ENCODE results near the gene GOLGA6L9.
"Not testable (repeated sequence)": the region's sequence is repeated elsewhere in the genome, so short reads cannot be mapped to it uniquely, and the experiment has no call there.

GOLGA6L9 gene

DNA sequence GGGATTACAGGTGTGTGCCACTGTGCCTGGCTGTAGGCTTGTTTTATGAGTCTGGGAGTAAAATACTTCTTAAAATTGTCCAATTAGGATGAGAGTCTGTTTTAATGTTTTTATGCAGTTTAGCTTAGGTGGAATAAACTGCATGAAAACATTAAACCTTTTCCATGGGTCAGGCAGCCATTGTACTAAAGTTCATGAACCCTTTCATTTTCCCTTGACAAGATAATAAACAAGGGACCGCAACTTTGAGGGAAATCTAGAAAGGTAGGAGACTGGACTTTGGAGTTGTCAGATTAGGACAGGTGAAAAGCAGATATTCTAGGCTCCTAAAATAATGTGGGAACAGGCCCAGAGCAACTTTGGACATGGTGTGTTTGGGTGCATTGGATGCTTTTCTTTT, 27.3 kb upstream of the GOLGA6L9 start:
- H3K4me3 ChIP-seq (ENCODE audit: low read depth, low read length); H3K27me3 ChIP-seq (ENCODE audit: control insufficient read depth, insufficient read depth, low read length); H3K9me3 ChIP-seq (ENCODE audit: control insufficient read depth, insufficient read depth, low read depth, low read length); H3K27ac ChIP-seq (ENCODE audit: low read depth, low read length); H3K9ac ChIP-seq (ENCODE audit: low read length): not testable (repeated sequence)
- Histone ChIP-seq H3K36me3 (ENCODE audit: control insufficient read depth, insufficient read depth, low read length) (peaks cover 10% of the 10 kb centered on the region), H3K4me1 (ENCODE audit: control insufficient read depth, insufficient read depth, low read length) (peaks cover 11% of the 10 kb centered on the region)

DNA sequence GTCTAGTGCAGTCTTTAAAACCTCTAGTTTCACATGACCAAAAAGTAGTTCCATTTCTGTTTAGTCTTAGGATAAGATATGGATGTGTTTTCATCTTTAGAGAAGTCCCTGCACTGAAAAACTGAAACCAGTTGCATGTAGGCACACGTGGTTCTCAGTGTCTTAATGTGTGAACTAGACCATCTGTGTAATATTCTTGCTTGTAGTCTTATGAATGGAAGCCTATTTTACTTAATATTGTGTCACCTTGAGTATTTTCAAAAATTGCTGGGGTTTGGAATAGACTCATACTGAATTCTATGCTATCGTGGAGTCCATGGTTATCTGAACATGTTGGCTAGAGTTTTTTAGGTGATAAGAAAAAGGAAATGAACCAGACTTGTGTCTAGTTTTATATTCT, 23.4 kb upstream of the GOLGA6L9 start:
- not testable (repeated sequence) for H3K27ac ChIP-seq (ENCODE audit: low read depth, low read length); H3K4me3 ChIP-seq (ENCODE audit: low read depth, low read length); H3K9me3 ChIP-seq (ENCODE audit: control insufficient read depth, insufficient read depth, low read depth, low read length); H3K27me3 ChIP-seq (ENCODE audit: control insufficient read depth, insufficient read depth, low read length); H3K9ac ChIP-seq (ENCODE audit: low read length); H3K4me1 ChIP-seq (ENCODE audit: control insufficient read depth, insufficient read depth, low read length)
- peaks cover 10% of the 10 kb centered on the region for H3K36me3 ChIP-seq (ENCODE audit: control insufficient read depth, insufficient read depth, low read length)

DNA sequence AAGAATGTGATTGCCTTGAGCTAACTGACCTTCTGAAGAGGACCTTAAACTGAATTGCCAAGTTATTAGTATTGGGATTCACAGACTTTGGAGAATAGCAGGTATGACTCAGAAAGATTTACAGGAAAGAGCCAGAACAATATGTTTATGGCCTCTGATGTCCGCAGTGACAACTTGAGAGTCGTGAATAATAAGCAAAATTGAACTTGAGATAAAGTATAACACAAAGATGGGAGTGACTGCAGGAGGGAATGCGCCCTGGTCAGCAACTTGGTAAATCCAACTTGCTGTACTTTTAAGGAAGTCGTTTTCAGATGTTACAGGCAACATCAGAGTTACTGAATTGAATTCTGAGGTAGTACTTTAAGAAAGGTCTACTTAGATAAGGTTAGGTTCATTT, 19.3 kb upstream of the GOLGA6L9 start:
- not testable (repeated sequence) for H3K9me3 ChIP-seq (ENCODE audit: control insufficient read depth, insufficient read depth, low read depth, low read length); H3K9ac ChIP-seq (ENCODE audit: low read length); H3K36me3 ChIP-seq (ENCODE audit: control insufficient read depth, insufficient read depth, low read length); H3K27ac ChIP-seq (ENCODE audit: low read depth, low read length); H3K4me1 ChIP-seq (ENCODE audit: control insufficient read depth, insufficient read depth, low read length); H3K4me3 ChIP-seq (ENCODE audit: low read depth, low read length); H3K27me3 ChIP-seq (ENCODE audit: control insufficient read depth, insufficient read depth, low read length)

DNA sequence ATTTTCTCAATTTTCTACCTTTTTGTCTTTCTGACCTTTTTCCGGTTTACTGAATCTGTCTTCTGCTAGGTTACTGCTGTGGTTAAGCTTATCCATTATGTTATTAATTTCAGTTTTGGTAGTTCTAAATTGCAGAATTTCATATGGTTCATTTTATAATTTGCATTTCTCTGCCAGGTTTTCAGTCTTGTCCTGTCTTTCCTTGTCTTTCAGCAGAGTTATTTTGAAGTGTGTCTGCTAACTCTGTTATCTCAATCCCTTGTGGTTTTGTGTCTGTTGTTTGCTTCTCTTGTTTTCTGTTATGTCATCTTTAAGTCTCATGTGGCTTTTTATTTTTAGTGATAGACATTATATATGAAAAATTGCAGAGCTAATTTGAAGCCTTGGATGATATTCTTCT, 18.0 kb upstream of the GOLGA6L9 start:
- not testable (repeated sequence) for H3K27ac ChIP-seq (ENCODE audit: low read depth, low read length); H3K4me1 ChIP-seq (ENCODE audit: control insufficient read depth, insufficient read depth, low read length); H3K27me3 ChIP-seq (ENCODE audit: control insufficient read depth, insufficient read depth, low read length); H3K9me3 ChIP-seq (ENCODE audit: control insufficient read depth, insufficient read depth, low read depth, low read length); H3K9ac ChIP-seq (ENCODE audit: low read length); H3K36me3 ChIP-seq (ENCODE audit: control insufficient read depth, insufficient read depth, low read length); H3K4me3 ChIP-seq (ENCODE audit: low read depth, low read length)

DNA sequence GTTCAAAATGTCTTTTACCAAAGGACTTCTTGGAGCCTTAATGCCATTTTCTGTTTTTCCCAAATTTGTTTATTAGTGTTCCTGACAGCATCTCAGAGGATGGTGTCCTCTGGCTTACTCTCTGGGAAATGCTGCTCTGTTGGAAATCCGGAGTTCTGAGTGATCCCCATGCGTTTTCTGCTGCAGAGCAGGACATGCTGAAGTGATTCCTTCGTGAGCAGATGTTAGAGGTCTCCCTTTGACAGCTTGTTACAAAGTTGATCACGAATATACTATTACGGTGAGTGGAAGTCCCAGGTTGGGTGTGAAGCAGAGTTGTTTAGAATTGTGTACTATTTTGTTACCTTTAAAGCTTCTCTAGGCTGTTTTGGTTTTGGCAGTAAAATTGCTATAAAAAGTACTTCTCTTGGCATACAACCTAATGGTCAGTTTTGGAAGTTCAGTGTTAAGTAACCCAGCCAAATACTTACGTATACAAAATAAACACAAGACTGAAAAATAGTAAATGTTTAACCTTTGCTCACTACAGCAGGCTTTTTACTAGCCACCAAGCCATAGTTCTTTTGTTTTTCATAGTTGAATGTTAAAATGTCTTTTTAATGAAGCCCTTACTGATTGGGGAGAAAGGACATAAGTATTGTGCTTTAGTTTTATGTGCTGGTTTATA, 15.0 kb upstream of the GOLGA6L9 start:
- H3K27ac ChIP-seq (ENCODE audit: low read depth, low read length); H3K9ac ChIP-seq (ENCODE audit: low read length); H3K27me3 ChIP-seq (ENCODE audit: control insufficient read depth, insufficient read depth, low read length); H3K4me1 ChIP-seq (ENCODE audit: control insufficient read depth, insufficient read depth, low read length); H3K4me3 ChIP-seq (ENCODE audit: low read depth, low read length); H3K9me3 ChIP-seq (ENCODE audit: control insufficient read depth, insufficient read depth, low read depth, low read length); H3K36me3 ChIP-seq (ENCODE audit: control insufficient read depth, insufficient read depth, low read length): not testable (repeated sequence)

DNA sequence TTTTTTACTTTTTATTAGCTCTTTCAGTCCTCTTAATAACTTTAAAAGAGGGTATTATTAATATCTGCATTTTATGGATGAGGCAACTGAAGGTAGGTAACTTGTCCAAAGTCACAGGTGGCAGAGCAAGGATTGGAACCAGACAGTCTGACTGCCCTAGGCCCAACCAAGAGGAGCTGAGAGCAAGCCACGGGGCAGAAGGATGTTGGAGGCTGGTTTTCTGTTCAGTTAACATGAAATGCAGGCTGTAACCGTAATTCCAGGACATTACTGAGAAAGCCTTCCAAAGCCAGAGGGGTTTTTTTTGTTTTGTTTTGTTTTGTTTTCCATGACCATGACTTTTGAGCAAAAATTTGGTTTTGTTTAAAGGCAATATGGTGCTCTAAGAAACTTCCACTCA, 9.1 kb upstream of the GOLGA6L9 start:
- not testable (repeated sequence) for H3K9ac ChIP-seq (ENCODE audit: low read length); H3K4me1 ChIP-seq (ENCODE audit: control insufficient read depth, insufficient read depth, low read length); H3K36me3 ChIP-seq (ENCODE audit: control insufficient read depth, insufficient read depth, low read length); H3K4me3 ChIP-seq (ENCODE audit: low read depth, low read length); H3K9me3 ChIP-seq (ENCODE audit: control insufficient read depth, insufficient read depth, low read depth, low read length); H3K27me3 ChIP-seq (ENCODE audit: control insufficient read depth, insufficient read depth, low read length); H3K27ac ChIP-seq (ENCODE audit: low read depth, low read length)

DNA sequence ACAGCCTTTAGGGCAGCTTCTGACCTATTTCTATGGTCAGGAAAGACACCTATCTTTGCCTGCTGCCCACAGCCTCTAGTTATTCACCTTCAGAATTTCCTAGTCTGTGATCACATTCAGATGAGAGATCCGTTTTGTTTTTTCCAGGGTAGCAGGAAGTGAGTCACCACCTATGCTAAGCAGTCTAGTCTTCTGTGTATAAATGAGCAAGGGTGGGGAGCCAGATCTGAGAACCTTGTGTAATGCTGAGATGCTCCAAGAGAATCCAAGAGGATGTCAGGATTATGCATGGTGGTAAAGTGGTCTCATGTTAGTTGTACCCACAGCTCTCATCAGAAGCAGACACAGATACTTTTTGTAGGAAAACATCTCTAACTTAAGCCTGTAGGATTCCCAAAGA, 8.7 kb upstream of the GOLGA6L9 start:
- H3K9ac ChIP-seq (ENCODE audit: low read length); H3K4me1 ChIP-seq (ENCODE audit: control insufficient read depth, insufficient read depth, low read length); H3K27me3 ChIP-seq (ENCODE audit: control insufficient read depth, insufficient read depth, low read length); H3K4me3 ChIP-seq (ENCODE audit: low read depth, low read length); H3K27ac ChIP-seq (ENCODE audit: low read depth, low read length); H3K36me3 ChIP-seq (ENCODE audit: control insufficient read depth, insufficient read depth, low read length); H3K9me3 ChIP-seq (ENCODE audit: control insufficient read depth, insufficient read depth, low read depth, low read length): not testable (repeated sequence)

DNA sequence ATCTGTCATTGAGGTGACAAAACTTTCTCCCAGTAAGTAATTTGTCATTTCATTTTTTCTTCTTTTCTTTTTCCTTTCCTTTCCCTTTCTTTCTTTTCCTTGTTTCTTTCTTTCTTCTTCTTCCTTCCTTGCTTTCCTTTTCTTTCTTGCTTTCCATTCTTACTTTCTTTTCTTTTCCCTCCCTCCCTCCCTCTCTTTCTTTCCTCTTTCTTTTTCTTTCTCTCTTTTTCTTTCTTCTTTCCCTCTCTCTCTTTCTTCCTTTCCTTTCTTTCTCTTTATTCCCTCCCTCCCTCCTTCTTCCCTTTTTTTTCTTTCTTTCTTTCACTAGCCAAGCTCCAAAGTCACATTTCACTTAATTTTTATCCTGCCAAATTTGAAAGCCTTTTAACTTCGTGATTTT, 2.5 kb upstream of the GOLGA6L9 start:
- H3K27ac ChIP-seq (ENCODE audit: low read depth, low read length); H3K27me3 ChIP-seq (ENCODE audit: control insufficient read depth, insufficient read depth, low read length); H3K4me1 ChIP-seq (ENCODE audit: control insufficient read depth, insufficient read depth, low read length); H3K9ac ChIP-seq (ENCODE audit: low read length); H3K9me3 ChIP-seq (ENCODE audit: control insufficient read depth, insufficient read depth, low read depth, low read length); H3K4me3 ChIP-seq (ENCODE audit: low read depth, low read length); H3K36me3 ChIP-seq (ENCODE audit: control insufficient read depth, insufficient read depth, low read length): not testable (repeated sequence)

DNA sequence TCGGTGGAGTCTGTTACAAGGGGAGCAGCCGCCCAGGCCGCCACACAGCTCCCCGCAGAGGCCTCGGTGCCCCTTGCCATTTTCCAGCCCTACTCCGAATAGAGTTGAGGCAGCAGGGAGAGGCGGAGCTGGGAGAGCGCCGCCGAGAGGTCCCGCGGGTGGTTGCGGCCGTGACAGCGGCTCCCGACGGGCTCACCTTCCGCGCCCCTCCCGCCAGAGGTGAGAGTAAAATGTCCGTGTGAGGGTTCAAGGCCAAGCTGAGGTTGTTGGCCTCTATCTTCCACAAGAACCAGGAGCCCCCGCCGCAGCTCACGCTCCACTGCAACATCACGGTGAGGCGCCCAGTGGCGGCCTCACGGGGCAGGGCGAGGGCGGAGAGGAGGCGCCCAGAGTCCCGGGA, 15.8 kb downstream of the GOLGA6L9 start:
- not testable (repeated sequence) for H3K27ac ChIP-seq (ENCODE audit: low read depth, low read length); H3K27me3 ChIP-seq (ENCODE audit: control insufficient read depth, insufficient read depth, low read length); H3K4me1 ChIP-seq (ENCODE audit: control insufficient read depth, insufficient read depth, low read length); H3K9me3 ChIP-seq (ENCODE audit: control insufficient read depth, insufficient read depth, low read depth, low read length); H3K36me3 ChIP-seq (ENCODE audit: control insufficient read depth, insufficient read depth, low read length)
- Histone ChIP-seq H3K9ac (ENCODE audit: low read length) (peak overlapping the region; percentile 26), H3K4me3 (ENCODE audit: low read depth, low read length) (peak overlapping the region; percentile 55)

DNA sequence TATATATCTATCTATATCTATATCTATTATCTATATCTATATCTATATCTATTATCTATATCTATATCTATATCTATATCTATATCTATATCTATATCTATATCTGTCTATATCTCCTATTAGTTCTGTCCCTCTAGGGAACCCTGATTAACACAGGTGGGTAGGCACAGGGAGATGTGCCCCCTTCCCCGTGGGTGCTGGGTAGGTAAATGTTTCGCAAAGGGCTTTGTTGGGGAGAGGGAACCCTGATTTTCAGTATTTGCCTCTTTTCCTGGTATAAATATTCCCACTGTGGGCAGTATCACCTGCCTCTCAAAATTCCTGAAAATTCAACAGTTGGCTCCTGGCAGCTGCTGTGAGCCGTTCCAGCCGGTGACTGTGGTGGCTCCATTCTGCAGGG, 27.7 kb downstream of the GOLGA6L9 start:
- not testable (repeated sequence) for H3K36me3 ChIP-seq (ENCODE audit: control insufficient read depth, insufficient read depth, low read length); H3K4me3 ChIP-seq (ENCODE audit: low read depth, low read length); H3K4me1 ChIP-seq (ENCODE audit: control insufficient read depth, insufficient read depth, low read length); H3K9me3 ChIP-seq (ENCODE audit: control insufficient read depth, insufficient read depth, low read depth, low read length); H3K9ac ChIP-seq (ENCODE audit: low read length); H3K27me3 ChIP-seq (ENCODE audit: control insufficient read depth, insufficient read depth, low read length); H3K27ac ChIP-seq (ENCODE audit: low read depth, low read length)

DNA sequence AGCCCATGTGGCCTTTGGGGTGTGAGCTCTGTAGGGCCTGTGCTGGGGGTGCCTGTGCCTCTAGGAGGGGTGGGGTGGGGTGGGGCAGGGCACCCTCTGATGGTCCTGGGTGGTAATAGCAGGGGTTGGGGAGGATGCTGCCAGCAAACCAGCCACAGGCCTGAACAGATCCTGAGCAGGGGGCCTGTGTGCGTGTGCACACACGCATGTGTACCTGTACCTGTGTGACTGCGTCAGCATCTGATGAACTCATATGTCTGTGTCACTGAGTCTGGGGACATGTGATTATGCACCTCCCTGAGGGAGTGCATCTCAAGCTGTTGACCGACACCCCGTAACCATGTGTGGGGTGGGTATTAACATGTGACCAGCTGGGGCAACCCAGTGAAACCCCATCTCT, 36.0 kb downstream of the GOLGA6L9 start:
- H3K9ac ChIP-seq (ENCODE audit: low read length); H3K36me3 ChIP-seq (ENCODE audit: control insufficient read depth, insufficient read depth, low read length): not testable (repeated sequence)

DNA sequence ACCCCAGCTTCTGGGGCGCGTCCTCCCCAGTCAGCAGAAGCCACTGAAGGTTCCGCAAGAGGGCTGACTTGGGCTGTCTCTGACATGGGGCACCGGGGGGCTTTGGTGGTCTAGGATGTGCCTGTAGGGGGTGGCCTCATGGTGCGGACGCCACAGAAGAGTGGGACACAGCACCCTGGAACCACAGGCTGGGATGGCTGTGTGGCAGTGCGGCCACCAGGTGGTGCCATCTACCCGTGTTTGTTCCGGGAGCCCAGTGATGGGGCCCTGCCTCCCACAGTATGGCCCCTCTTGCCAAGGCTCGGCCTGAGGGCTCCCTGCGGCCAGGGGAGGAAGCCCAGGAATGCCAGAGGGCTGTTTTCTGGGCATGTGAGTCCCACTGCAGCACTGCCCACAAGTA, 38.6 kb downstream of the GOLGA6L9 start:
- H3K4me3 ChIP-seq (ENCODE audit: low read depth, low read length); H3K27ac ChIP-seq (ENCODE audit: low read depth, low read length); H3K36me3 ChIP-seq (ENCODE audit: control insufficient read depth, insufficient read depth, low read length); H3K27me3 ChIP-seq (ENCODE audit: control insufficient read depth, insufficient read depth, low read length); H3K9ac ChIP-seq (ENCODE audit: low read length); H3K4me1 ChIP-seq (ENCODE audit: control insufficient read depth, insufficient read depth, low read length); H3K9me3 ChIP-seq (ENCODE audit: control insufficient read depth, insufficient read depth, low read depth, low read length): not testable (repeated sequence)

More for the DNA sequence above, 36.0 kb downstream of the GOLGA6L9 start:
- H3K9me3 ChIP-seq (ENCODE audit: control insufficient read depth, insufficient read depth, low read depth, low read length); H3K4me1 ChIP-seq (ENCODE audit: control insufficient read depth, insufficient read depth, low read length); H3K27me3 ChIP-seq (ENCODE audit: control insufficient read depth, insufficient read depth, low read length); H3K27ac ChIP-seq (ENCODE audit: low read depth, low read length); H3K4me3 ChIP-seq (ENCODE audit: low read depth, low read length): not testable (repeated sequence)

All from HUES6 (cell line).